HK-2 (cell line): ENCODE measurements around the gene PTPA.
A peak's percentile ranks its signal among the peaks of the same experiment; 100 is the strongest.
"Not testable (repeated sequence)": the region's sequence is repeated elsewhere in the genome, so short reads cannot be mapped to it uniquely, and the experiment has no call there.

Experiments used
- DNase-seq: peaks from one replicate; pipeline ENCODE4 v3.0.0-alpha.2; 2018; ENCODE audit not compliant: unreplicated experiment

Gene PTPA

DNA sequence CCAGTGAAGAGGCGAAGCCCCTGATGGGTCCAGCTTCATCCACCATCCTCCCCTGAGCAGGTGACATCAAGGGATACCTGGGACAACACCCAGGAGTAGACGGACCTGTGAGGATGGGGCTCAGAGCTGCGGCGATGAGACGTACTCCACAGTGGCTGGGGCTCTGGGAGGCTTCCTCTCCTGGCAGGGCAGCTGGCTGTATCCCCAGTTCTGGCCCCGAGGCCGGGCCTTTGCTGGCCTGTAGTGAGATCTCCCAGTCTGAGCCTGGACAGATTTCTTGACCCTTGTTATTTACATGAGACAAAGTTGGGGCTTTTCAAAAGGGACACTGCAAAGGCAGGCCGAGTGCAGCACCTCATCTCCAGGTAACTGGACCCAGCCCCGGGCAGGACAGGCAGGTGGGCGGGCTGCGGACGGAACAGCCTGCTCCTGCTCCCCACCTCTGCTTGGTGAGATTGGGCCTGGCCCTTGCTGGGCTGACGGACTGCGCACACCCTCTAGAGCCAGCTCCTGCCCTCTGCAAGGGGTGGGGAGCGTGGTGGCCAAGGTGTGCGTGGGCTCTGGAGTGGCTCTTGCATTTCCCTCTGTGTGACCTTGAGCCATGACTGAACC is 43.8 kb downstream of the PTPA start:
- no peak for DNase-seq

DNA sequence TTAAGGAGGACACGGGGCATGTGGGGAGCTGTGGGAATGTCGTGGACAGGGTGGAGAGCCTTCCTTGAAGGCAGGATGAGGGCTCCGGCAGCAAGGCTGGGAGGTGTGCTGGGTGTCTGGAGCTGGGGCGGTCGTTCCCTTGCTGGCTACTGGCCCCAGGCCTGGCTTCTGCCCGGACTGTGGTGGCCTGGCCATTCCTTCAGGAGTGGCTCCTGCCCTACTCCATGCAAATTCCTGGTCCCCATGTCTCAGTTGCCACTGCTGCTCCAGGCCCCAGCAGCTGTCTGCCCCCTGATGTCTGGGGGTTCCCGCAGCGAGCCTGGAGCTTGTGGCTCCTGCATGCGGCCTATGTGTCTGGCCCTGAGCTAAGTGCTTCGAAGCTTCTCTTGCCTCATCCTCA is 44.9 kb downstream of the PTPA start:
- no peak for DNase-seq

DNA sequence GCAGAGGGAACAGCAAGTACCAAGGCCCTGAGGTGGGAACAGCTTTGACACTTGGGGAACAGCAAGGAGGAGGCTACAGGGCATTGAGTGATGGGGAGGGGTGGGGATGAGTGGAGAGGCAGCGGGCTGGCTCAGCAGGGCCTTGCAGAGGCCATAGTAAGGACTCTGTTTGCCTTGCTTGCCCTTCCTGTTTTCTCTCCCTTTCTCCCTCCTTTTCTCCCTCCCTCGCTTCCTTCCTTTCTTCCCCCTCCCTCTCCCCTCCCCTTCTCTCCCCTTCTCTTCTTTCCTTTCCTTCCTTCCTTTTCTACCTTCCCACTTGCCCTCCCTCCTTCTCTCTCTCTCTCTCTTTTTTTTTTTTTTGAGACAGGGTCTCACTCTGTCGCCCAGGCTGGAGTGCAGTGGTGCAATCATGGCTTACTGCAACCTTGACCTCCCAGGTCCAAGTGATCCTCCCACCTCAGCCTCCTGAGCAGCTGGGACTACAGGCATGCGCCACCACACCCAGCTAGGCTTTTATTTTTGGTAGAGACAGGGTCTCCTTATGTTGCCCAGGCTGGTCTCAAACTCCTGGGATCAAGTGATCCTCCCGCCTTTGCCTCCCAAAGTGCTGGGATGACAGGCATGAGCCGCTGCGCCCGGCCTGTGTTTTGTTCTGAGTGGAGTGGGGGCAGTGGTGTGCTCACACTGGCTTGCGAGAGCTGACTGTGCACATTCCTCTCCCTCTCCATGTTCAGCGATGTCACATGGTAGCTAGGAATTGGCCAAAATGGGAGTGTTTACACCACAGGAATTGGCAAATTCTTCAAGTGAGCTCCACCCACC is 49.7 kb downstream of the PTPA start:
- peak; percentile 47 for DNase-seq

DNA sequence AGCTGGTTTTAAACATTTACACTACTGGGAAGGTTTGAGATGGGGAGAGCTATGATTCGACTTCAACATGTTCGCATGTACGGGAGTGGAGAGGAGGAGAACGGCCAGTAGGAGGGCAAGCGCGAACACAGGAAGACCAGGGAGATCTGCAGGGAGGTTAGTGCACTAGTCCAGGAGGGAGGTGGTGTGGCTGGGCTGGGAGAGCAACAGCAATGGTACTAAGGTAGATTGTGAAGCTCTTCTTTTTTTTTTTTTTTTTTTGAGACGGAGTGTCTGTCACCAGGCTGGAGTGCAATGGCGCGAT is 50.3 kb downstream of the PTPA start:
- DNase-seq, result no peak

DNA sequence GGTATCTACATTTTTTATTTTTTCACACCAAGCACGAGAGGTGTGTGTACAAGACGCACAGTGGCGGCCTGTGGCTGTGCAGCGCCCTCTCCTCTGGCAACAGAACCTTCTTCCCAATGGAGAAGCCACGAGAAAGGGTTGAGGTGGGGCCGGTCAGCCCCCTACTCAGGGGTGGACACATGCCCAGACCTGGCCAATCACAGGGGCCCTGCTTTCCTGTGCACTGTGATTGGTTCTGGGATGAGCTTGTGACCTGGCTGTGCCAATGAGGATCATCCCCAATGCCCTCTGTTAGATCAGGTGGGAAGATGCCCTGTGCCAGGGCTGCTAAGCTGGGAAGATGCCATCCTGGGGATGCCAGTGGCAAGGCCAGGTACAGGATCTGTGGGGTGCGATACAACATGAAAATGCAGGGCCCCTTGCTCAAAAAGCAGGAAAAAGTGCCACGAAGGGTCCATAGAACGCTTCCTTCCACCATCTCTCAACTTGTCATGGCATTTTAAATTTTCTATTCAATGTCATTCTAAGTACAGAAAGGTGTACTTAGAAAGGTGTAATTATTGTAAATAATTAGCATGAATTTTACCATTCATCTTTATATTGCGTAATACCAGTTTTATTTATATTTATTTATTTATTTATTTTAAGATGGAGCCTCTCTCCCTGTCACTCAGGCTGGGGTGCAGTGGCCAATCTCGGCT is 51.4 kb downstream of the PTPA start:
- no peak for DNase-seq

DNA sequence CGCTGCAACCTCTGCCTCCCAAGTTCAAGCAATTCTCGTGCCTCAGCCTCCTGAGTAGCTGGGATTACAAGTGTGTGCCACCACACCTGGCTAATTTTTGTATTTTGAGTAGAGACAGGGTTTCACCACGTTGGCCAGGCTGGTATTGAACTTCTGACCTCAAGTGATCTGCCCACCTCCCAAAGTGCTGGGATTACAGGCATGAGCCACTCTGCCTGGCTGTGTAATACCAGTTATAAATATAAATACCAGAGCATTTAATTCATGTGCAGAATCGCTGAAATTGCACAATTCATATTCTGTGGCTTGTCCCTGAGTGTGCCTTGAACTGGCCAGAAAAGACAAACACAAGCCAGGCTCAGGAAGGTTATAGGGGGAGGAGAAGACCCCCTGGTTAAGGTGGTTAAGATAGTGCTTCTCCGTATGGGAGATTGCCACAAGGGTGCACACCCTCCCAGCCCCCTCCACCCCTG is 52.0 kb downstream of the PTPA start:
- not testable (repeated sequence) for DNase-seq

DNA sequence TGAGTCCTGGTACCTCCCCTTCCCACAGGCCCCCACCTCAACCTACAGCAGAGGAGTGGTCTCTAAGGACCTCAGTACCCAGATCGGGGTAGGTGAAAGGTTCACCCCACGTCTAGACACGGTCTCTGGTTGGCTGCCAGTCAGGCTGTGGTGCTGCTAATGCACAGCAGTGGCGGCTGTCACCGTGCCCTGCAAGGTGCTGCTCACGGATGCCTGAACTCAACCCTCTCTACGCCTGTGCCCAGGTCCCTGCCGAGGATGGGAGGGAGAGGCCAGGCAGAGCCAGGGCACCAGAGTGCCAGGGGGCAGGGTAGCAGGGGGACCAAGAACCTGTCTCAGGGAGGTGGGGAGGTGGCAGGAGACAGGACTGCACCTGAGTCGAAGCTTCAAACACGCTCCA is 52.5 kb downstream of the PTPA start:
- no peak for DNase-seq

DNA sequence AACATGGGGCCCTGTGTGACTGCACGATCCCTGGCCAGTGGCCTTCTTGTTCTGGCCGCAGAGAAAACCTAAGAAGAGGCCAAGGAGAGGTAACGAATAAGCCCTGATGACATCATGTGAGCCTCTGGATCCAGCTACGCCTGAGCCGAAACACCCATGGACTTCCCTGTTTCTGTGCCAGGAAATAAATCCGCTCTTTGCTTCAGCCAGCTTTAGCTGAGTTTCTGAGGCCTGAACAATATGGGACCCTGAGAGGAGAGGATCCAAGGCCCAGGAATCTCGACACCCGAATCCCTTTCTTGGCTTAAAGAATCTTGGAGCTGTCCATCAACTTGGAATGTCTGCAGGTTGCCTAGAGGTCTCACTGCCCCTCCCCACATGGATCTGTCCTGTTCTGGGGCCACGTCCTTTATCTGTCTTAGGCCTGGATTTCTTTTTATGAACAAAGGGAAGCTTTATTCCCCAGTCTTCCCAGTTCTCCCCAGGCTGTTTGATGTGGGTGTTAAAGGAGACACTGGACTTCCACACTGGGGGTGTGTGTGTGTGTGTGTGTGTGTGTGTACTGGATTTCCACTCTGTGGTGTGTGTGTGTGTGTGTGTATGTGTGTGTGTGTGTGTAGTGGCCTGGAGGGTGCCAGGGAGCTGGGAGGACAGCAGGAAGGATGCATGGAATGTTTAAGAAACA is 53.2 kb downstream of the PTPA start:
- DNase-seq, result no peak

DNA sequence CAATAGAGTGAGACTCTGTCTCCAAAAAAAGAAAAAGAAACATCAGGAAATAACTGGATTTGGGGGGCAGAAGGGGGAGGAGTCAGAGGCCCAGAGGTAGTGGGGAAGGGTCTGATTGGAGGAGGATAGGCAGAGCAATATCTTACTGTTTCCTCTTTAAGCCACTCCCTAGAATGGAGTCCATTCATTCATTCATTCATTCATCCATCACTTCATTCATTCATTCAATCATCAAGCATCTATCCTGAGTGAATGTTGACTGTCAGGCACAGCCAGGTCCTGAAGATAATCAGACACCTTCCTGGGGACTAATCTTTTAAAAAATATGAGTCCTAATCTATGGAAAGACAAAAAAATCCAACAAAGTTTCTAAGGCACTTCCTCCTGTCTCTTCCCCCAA is 54.0 kb downstream of the PTPA start:
- DNase-seq, result no peak

DNA sequence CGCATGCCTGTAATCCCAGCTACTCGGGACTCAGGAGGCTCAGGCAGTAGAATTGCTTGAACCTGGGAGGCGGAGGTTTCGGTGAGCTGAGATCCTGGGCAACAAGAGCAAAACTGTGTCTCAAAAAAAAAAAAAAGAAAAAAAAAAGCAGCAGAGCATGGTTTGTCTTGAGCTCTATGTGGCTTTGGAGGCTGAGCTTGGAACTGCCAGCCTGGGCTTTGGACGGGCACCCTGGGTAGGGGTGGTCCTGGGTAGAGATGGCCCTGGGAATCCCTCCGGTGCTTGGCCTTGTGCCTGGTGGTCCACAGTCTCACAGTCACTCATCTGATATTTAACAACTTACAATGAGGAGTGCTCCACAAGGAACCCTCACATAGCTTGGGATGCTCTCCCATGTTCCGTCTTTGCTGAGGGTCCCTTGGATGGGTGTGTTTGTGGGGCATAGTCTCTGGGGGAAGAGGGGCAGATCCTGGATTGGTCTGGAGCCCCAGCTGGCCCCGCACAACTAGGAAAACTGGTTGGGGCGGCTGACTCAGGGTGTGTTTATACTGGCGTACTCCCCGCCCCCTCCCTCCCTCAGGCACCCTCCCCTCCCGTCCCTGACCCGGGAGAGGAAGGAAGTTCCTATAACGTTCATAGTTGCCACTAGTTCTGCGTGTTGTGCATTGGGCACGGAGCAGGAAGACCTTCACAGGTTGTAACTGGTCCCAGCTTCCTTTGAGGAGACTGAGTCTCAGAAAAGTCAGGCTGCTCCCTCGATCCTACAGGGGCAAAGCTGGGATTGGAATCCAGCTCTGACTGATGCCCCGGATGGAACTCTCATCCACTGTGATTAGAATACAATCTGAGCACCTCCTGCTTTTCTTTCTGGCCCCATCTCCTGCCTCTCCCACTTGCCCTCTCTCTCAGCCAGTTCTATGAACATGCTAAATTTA is 55.7 kb downstream of the PTPA start:
- DNase-seq, result peak; percentile 76

DNA sequence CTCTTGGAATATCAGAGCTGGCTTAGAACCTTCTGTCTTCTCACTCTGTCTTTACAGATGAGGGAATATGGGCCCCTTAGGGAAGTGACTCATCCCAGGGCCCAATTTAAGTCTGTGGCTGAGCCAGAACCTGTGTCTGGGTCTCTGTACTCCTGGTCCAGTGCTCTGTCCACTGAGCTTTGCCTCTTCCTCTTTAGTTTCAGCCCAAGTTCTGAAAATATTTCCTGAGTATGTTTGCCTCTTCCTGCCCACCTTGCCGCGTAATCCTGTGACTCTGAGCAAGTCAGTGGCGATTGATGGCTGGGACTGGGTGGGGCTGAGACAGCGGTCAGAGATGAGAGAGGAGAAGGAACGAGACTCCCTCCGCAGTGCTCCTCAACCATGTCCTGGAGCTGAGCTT is 59.0 kb downstream of the PTPA start:
- DNase-seq, result no peak

DNA sequence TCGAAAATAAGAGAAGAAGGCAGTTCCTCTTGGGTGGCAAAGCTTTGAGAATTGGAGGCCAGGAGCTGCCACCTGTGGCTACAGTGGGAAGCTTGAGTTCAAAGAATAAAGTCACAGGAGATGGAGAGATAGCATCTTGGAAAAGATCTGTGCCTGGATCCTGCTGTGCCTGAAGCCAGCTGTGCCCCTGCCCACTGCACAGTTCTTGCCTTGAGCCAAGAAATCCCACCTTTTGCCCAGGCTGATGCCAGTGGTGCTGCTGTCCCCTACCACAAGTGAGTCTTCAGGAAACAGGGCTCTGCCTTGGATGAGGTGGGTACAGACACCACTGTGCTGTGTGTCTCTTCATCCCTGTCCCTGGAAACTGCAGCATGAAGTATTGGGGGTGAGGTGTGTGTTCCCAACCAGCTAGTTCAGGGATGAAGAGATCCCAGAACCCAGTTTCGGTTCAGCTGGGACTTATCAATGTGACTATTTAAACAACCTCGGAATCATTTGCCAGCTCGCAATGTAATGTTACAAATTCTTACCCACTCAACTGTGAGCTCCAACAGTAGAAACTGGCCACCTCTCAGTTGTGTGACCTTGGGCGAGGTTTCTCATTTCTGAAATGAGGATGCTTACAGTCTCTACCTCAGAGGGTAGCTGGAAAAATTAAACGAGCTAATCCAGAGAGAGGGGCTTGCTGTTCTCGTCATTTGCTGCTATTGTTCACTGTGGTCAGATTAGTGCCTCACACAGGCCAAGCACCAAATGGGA is 61.0 kb downstream of the PTPA start:
- no peak for DNase-seq

DNA sequence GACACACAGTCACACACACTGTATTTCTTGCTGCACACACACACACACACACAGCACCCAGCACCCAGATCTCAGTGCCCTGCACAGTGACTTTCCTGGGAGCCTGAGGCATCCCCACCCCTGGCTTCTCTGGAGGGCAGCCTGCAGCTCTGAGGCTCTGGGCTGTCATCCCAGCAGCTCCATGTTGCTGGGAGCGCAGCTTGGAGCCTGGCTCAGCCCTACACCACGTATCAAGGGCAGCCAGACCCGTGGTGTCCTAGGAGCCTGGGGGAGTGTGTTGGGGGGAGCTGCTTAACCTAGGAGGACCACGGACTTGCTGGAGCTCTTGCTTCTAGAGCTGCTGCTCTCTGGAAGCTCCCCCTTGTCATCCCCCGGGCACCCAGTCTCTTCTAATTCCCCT is 61.6 kb downstream of the PTPA start:
- DNase-seq, result no peak

DNA sequence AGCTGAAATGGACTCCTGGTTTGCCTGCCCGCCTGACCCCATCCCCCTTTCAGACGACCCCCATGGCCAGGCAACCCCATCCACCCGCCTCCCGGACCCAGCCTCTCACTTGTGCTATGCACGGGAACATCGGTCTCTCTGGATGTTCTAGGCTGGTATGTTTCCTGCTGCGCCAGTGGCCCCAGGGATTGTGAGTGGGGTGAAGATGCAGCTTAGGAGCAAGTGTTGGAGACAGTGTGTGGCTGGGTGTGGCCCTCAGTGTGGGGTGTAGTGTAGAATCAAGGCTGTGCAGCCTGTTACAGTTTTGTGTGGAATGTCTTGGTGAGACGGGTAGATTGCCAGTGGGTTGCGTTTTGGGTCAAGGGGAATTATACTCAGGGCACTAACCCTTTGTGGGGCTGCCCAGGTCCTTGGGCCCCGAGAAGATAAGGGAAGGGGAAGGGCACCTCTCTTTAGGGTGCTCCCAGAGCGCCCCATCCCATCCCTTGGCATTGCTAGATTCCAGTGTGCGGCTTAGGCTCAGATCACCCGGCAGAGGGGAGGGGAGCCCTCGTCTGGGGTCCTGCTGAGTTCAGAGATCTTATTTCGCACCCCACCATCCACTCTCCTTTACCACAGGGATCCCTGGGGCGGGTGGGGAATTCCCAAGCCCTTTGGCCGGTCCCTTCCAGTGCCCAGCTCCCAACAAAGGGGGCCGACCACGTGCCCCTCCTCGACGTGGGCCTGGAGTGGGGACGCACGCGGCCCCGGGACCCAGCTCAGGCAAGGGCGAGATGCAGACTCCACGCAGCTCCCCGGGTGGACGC is 62.3 kb downstream of the PTPA start:
- no peak for DNase-seq

DNA sequence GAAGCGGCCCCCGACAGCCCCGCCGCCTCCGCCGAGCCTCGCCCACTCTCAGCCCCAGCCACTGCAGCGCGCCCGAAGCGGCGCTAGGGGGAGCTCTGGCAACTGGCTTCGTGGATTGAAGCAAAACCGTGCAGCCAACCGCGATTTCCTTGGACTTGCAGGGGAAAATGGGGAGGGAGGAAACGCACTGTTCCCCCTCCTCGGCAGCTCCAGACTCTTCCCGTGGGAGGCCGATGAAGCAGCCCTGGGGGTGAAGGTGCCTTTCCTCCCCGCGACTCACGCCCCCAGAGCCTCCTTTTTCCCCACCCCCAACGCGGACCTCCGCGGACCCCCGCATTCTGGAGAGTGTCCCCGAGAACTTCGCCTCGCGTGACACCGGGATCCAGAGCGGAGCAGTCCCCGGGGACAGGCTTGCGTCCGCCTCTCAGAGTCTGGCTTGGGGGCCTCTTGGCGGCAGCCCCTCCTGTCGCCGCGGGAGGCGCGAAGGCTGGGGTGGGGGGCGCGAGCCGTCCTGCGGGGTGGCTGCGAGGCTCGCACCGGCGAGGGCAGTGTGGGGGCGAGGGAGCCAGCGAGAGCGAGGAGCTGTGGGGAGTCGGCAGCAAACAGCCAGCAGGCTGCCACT is 63.0 kb downstream of the PTPA start:
- peak; percentile 89 for DNase-seq

DNA sequence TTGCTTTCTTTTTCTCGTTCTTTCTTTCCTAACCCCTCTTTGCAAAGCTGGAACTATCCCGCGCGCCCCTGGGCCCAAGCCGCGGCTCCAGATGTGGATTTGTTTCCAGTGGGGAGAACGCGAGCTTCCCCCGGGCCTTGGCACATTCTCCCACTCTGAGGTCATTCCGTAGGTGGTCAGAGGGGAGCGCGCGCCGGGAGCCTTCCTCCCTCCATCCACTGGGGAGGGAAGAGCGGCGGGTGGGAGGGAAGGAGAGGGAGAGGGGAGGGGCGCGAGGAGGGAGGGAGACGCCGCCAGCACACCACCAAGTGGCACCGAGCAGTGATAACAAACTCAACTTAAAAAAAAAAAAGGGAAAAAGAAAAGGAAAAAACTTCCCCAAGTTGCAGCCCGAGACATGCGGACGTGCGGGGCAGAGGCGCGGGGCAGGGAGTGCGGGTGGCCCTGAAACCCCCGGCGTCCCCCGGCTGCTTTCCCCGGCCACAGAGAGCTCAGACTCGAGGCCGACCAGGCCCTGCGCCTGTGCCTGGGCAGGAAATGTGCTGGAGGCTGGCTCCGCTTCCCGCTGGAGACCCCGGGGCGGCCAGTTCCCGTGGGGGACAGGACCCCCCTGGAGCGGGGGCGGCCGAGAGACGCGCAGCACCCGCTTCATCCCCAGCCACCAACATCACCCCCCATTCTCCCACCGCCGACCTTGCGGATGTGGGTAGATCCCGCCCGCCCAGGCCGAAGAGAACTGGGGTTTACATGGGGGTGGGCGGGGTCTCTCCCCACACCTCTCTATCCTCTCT is 63.7 kb downstream of the PTPA start:
- DNase-seq, result peak; percentile 88

DNA sequence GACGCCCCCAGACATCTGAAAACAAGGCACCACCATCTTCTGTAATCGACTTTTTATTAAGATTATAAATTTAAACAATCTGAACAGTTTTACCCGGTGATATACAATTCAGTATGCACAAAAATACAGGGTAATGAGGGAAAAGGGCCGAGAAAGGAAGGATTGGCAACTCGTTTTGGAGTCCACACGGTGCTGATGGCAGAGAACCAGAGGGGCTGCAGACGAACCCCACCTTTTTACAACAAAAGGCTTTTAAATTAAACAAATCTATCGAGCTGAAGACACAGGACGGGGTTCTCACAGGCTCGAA is 64.3 kb downstream of the PTPA start:
- no peak for DNase-seq

DNA sequence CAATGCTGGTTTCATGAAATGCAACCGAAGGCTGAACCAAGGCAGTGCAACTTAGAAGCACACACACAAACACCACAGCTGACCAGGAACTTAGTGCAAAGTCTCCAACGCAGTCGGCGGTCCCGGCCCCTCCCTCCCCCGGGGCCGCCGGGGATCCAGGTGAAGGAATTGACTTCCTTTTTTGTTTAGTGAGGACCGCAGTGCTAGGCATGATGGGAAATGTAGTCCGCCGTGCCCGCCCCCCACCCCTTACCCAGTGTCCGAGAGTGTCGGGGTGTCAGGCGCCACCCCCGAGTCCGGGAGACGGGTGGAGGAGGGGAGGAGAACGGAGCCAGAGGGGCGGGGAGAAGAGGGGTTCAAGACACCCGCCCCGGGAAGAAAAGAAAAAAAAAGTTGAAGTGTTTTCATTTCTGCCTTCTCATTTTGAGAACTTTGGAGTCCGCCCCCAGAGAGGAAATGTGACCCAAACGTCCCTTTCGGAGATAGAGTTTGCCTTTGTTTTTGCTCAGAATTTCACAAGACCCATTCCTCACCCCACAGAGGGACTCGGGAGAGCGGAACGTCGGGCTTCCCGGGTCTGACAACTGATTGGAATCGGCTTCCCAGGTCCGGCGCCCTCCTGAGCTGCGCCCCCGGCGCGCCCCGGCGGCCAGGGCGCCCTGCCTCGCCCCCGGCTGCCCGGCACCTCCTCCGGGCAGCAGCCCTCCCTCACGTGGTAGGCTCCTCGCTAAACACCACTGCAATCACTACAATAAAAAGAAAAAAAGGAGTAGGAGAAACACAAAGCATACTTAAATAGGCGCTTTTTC is 64.8 kb downstream of the PTPA start:
- DNase-seq, result peak; percentile 89
